GM21423 (cell line): ENCODE results near the gene ELL2.

Experiments
- ATAC-seq: cut with Tn5 transposase; IDR thresholded peaks from one replicate; pipeline ENCODE4 v1.9.1; 2021; ENCODE audit warnings: mild to moderate bottlenecking, moderate library complexity; ENCODE audit not compliant: unreplicated experiment

The ELL2 gene

GRCh38 chr5:95883185-95884016 lies 78.2 kb downstream of the ELL2 start:
- peak; percentile 41 for ATAC-seq

GRCh38 chr5:95881833-95882232 lies 79.8 kb downstream of the ELL2 start:
- ATAC-seq = no peak

- no peak for ATAC-seq
These were observed 81.3 kb downstream of the ELL2 start for GRCh38 chr5:95880081-95880926.

- ATAC-seq = no peak
These were observed 82.0 kb downstream of the ELL2 start for GRCh38 chr5:95879661-95880060.

GRCh38 chr5:95878417-95879323 lies 83.0 kb downstream of the ELL2 start:
- ATAC-seq = no peak

- no peak for ATAC-seq
These were observed 84.9 kb downstream of the ELL2 start for GRCh38 chr5:95876782-95877181.

GRCh38 chr5:95874246-95874645 lies 87.4 kb downstream of the ELL2 start:
- ATAC-seq = no peak

- ATAC-seq = no peak
These were observed 88.3 kb downstream of the ELL2 start for GRCh38 chr5:95873351-95873750.

GRCh38 chr5:95872346-95873268 lies 89.0 kb downstream of the ELL2 start:
- ATAC-seq = no peak

GRCh38 chr5:95871146-95871806 lies 90.4 kb downstream of the ELL2 start:
- ATAC-seq = no peak

- peak; percentile 61 for ATAC-seq
These were observed 91.5 kb downstream of the ELL2 start for GRCh38 chr5:95870105-95870672.

GRCh38 chr5:95869173-95869855 lies 92.3 kb downstream of the ELL2 start:
- ATAC-seq = peak; percentile 54

GRCh38 chr5:95868136-95868535 lies 93.5 kb downstream of the ELL2 start:
- no peak for ATAC-seq

GRCh38 chr5:95866435-95867040 lies 95.1 kb downstream of the ELL2 start:
- ATAC-seq = no peak

- ATAC-seq = no peak
These were observed 96.6 kb downstream of the ELL2 start for GRCh38 chr5:95864944-95865504.

- ATAC-seq = no peak
These were observed 97.2 kb downstream of the ELL2 start for GRCh38 chr5:95864456-95864855.

GRCh38 chr5:95863383-95863757 lies 98.3 kb downstream of the ELL2 start:
- no peak for ATAC-seq
